ENCODE data around the gene KDM4B. TPM values are rescaled to one million over a fixed set of nuclear protein-coding genes. Genes with fewer than 3 reads are reported as not detected.

Gene KDM4B
- total and polyA plus RNA-seq, 9 of the 15 experiments (the other 6 are each of a cell fraction or from before 2014, with no cell fraction given) = 0.21 to 29.9 (median 7.3) TPM

DNA sequence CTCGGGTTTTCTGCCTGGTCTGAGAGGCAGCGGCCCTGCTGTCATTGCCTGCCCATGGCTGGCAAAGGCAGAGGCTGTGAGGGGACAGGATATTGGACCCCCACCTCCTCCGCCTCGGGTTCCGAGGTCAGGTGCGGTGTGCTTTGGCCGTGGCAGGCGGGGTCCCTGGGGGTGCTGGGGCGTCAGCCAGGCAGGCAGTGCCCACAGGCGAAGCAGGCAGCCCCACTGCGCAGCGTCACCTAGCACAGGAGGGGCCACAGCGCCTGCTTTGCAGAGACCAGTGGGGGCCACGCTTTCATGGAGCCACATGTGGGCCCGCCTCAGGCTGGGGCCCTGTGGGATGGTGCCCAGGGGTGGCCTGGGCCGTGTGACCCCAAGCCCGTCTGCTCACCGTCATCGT is 96.0 kb downstream of the KDM4B start:
- FAIRE-seq = no peak
- in situ Hi-C loops (cut with MboI) = no loop called here

More for the DNA sequence above, 96.0 kb downstream of the KDM4B start:
- TF ChIP-seq ZNF778 (CRISPR knock-in tag; IDR thresholded peaks at IDR 0.05) (no peak), HMGN3 (IDR thresholded peaks at IDR 0.05; ENCODE audit: borderline replicate concordance, extremely low read depth, insufficient read length, low read depth, low read length) (no peak), BRD4 (IDR thresholded peaks at IDR 0.05) (no peak), ZNF785 (CRISPR knock-in tag; IDR thresholded peaks at IDR 0.05) (no peak), ZNF316 (IDR thresholded peaks at IDR 0.05) (no peak), MCM5 (IDR thresholded peaks at IDR 0.05; ENCODE audit: low read depth) (no peak), PTTG1 (tag; IDR thresholded peaks at IDR 0.05; ENCODE audit: low read depth) (no peak), ZNF445 (CRISPR knock-in tag; IDR thresholded peaks at IDR 0.05; ENCODE audit: low read depth) (no peak), NFIC (IDR thresholded peaks at IDR 0.05) (no peak), NCOA1 (IDR thresholded peaks at IDR 0.05; ENCODE audit: low read depth) (no peak), ZNF830 (CRISPR knock-in tag; IDR thresholded peaks at IDR 0.05) (no peak), MBD2 (IDR thresholded peaks at IDR 0.05; ENCODE audit: borderline replicate concordance, low read depth) (no peak), PHTF2 (CRISPR knock-in tag; IDR thresholded peaks at IDR 0.05) (no peak)
- TF ChIP-seq, protein P1, sequence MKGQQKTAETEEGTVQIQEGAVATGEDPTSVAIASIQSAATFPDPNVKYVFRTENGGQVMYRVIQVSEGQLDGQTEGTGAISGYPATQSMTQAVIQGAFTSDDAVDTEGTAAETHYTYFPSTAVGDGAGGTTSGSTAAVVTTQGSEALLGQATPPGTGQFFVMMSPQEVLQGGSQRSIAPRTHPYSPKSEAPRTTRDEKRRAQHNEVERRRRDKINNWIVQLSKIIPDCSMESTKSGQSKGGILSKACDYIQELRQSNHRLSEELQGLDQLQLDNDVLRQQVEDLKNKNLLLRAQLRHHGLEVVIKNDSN (CRISPR knock-in tag; IDR thresholded peaks at IDR 0.05) = no peak
- TF ChIP-seq, protein P2, sequence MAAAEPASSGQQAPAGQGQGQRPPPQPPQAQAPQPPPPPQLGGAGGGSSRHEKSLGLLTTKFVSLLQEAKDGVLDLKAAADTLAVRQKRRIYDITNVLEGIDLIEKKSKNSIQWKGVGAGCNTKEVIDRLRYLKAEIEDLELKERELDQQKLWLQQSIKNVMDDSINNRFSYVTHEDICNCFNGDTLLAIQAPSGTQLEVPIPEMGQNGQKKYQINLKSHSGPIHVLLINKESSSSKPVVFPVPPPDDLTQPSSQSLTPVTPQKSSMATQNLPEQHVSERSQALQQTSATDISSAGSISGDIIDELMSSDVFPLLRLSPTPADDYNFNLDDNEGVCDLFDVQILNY (CRISPR knock-in tag; IDR thresholded peaks at IDR 0.05) = no peak
- TF ChIP-seq, protein P3, sequence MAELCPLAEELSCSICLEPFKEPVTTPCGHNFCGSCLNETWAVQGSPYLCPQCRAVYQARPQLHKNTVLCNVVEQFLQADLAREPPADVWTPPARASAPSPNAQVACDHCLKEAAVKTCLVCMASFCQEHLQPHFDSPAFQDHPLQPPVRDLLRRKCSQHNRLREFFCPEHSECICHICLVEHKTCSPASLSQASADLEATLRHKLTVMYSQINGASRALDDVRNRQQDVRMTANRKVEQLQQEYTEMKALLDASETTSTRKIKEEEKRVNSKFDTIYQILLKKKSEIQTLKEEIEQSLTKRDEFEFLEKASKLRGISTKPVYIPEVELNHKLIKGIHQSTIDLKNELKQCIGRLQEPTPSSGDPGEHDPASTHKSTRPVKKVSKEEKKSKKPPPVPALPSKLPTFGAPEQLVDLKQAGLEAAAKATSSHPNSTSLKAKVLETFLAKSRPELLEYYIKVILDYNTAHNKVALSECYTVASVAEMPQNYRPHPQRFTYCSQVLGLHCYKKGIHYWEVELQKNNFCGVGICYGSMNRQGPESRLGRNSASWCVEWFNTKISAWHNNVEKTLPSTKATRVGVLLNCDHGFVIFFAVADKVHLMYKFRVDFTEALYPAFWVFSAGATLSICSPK (IDR thresholded peaks at IDR 0.05; ENCODE audit: borderline replicate concordance) = no peak
- TF ChIP-seq, protein P4, sequence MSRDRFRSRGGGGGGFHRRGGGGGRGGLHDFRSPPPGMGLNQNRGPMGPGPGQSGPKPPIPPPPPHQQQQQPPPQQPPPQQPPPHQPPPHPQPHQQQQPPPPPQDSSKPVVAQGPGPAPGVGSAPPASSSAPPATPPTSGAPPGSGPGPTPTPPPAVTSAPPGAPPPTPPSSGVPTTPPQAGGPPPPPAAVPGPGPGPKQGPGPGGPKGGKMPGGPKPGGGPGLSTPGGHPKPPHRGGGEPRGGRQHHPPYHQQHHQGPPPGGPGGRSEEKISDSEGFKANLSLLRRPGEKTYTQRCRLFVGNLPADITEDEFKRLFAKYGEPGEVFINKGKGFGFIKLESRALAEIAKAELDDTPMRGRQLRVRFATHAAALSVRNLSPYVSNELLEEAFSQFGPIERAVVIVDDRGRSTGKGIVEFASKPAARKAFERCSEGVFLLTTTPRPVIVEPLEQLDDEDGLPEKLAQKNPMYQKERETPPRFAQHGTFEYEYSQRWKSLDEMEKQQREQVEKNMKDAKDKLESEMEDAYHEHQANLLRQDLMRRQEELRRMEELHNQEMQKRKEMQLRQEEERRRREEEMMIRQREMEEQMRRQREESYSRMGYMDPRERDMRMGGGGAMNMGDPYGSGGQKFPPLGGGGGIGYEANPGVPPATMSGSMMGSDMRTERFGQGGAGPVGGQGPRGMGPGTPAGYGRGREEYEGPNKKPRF (IDR thresholded peaks at IDR 0.05; ENCODE audit: low read depth, low read length) = no peak
- TF ChIP-seq, protein P5, sequence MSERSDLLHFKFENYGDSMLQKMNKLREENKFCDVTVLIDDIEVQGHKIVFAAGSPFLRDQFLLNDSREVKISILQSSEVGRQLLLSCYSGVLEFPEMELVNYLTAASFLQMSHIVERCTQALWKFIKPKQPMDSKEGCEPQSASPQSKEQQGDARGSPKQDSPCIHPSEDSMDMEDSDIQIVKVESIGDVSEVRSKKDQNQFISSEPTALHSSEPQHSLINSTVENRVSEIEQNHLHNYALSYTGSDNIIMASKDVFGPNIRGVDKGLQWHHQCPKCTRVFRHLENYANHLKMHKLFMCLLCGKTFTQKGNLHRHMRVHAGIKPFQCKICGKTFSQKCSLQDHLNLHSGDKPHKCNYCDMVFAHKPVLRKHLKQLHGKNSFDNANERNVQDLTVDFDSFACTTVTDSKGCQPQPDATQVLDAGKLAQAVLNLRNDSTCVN (CRISPR knock-in tag; IDR thresholded peaks at IDR 0.05) = no peak
- Histone ChIP-seq H3K4me3 (no peak overlapping the region), H3K4me1 (replicated peaks in 1 of 2; ENCODE audit: control insufficient read depth in 2 of 2, insufficient read depth in 2 of 2, low read length in 2 of 2) (peaks cover 0 to 10% of the 10 kb centered on the region in 2 experiments; a peak in 1 of 5 replicates), H3K9me1 (ENCODE audit: control insufficient read depth, insufficient read depth, low read length) (peaks cover 3% of the 10 kb centered on the region), H3K79me2 (ENCODE audit: control insufficient read depth, insufficient read depth, low read length) (no peaks in the 10 kb centered on the region), H3K36me3 (ENCODE audit: control insufficient read depth, insufficient read depth, low read length) (peaks cover 5% of the 10 kb centered on the region; the same call in 2 of the 3 replicates), H3K9me3 (replicated peaks; ENCODE audit: control insufficient read depth, insufficient read depth, low read depth, low read length) (0 out of 2 replicates have a peak, but pooled peaks cover 6% of the 10 kb centered on the region), H3K27me3 (ENCODE audit: control insufficient read depth in 2 of 2, insufficient read depth in 2 of 2, low read length in 2 of 2) (no peaks in the 10 kb centered on the region), H4K20me1 (replicated peaks; ENCODE audit: control insufficient read depth, insufficient read depth, low read length) (no peaks in the 10 kb centered on the region), H3K27ac (ENCODE audit: extremely low read depth, low read depth, low read length) (no peak overlapping the region), H2AFZ (ENCODE audit: low read depth, low read length) (no peak overlapping the region), H3K4me2 (ENCODE audit: insufficient read depth, low read length) (no peak overlapping the region), H3K9ac (ENCODE audit: insufficient read depth in 1 of 2, low read depth in 2 of 2, low read length in 2 of 2) (no peak overlapping the region; a peak in 1 of 4 replicates)
- no peak for DNase-seq (ENCODE audit: extremely low read depth in 1 of 4, low spot score in 3 of 4)
- CTCF ChIA-PET (ENCODE audit: low intra/inter-chr PET ratio) = no interaction called here
- BruUV-seq (replicated peaks) = no TSS peak
- 88% methylated on average over 16 of the region's 19 CpGs for WGBS (ENCODE audit: insufficient coverage, low coverage, missing lambda C conversion rate)
- POLR2A ChIA-PET = interaction anchor here (0.7 kb wide), 1 partner anchor 19 kb away, joined by 3 read pairs; no protein-coding TSS in a partner anchor
- no peak for ATAC-seq
- intact Hi-C loops (cut with micrococcal nuclease) = no loop called here
